DMS153 treated with DMSO at 0.1 percent for 48 hours (cell line): Measurements from ENCODE around the gene KLK3.
"Not testable (repeated sequence)": the region's sequence is repeated elsewhere in the genome, so short reads cannot be mapped to it uniquely, and the experiment has no call there.

Experiments
- DNase-seq: peaks from one replicate; lab custom pipeline; 2025; ENCODE audit not compliant: unreplicated experiment; lab: John Stamatoyannopoulos, UW

Gene KLK3

GRCh38 chr19:50854636-50855410, at the start of gene KLK3:
Gene KLK3 (plus strand): TSS chr19:50854915. CDS start chr19:50854956, 41 bp downstream.
- no peak for DNase-seq

GRCh38 chr19:50808856-50809255, 45.9 kb upstream of the KLK3 start:
- DNase-seq = no peak

GRCh38 chr19:50811622-50812238, 43.0 kb upstream of the KLK3 start:
- not testable (repeated sequence) for DNase-seq

- DNase-seq = no peak
Measured at GRCh38 chr19:50812474-50812873, 42.2 kb upstream of the KLK3 start.

DNA sequence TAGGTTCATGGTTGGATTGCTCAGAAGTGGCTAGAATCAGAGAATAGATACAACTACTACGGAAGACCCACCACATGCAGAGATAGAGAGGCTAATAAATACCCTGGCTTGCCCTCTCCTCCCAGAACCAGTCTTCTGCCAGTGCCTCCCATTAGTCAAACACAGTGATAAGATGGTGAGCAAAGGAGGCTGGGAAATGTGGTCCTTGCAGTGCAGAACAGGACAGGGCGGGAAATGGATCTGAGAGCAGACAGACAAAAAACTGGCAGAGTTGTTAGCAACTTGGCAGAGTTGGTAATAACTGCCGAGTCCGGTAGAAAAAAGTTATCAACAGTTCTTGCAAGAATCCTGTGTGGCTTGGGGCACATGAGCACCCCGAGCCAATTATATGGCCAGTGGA, 39.8 kb upstream of the KLK3 start:
- no peak for DNase-seq

DNA sequence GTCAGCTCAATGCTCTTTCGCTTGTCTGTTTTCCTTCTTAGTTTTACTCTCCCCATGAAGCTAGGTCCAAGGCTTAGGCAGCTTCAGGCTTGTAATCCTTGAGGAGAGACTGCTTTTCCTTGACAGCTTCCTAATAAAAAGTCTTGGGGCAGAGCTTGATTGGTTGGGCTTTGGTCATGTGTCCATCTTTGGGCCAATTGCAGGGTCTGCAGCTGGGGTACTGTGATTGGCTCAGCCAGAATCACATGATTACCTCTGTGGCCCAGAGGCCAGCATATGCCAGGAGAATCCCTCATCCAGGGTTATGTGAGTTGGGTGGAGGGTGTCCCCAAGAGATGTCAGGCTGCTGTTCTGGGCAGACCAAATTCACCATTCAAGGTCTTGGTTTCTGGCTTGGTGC, 39.3 kb upstream of the KLK3 start:
- no peak for DNase-seq

DNA sequence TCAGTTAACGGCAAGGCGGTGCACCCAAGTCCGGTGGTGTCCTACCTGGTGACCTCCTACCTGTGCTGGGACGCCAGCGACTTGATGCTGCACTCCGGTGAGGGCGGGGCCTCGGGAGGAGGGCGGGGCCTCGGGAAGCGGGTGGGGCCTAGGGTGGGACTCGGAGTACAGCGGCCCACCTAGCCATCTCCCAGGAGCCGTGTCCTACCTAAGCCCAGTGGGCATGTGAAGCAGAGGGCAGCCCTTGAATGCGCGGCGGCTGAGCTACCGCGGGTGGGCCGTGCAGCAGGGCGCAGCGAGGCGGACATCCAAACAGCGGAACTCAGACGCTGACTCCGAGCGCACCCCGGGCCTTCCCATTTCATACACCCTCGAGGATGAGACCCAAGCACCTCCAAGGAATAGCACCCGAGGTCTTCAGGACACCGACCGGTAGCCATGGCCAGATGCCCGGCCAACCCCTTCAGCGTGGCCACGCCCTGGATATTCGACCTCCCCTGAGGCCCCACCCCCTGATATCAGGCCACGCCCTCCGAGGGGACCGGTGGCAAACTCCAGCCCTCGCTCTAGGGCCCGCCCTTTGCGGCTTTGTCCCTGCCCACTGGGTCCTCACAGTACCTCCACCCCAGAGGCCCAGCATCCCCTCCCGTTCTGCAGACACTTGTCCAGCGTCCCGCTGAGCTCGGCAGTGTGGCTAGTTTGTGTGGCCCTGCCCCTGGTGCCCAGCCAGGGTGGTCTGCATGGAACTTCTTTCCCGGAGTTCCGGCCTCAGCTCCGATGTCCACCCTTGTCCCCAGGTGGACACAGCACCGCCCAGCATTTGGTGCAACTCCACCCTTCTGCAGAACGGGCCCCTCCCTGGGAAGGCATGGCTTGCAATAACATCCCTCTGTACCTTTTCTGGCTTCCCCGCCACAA, 36.5 kb upstream of the KLK3 start:
- peak; percentile 58 for DNase-seq

DNA sequence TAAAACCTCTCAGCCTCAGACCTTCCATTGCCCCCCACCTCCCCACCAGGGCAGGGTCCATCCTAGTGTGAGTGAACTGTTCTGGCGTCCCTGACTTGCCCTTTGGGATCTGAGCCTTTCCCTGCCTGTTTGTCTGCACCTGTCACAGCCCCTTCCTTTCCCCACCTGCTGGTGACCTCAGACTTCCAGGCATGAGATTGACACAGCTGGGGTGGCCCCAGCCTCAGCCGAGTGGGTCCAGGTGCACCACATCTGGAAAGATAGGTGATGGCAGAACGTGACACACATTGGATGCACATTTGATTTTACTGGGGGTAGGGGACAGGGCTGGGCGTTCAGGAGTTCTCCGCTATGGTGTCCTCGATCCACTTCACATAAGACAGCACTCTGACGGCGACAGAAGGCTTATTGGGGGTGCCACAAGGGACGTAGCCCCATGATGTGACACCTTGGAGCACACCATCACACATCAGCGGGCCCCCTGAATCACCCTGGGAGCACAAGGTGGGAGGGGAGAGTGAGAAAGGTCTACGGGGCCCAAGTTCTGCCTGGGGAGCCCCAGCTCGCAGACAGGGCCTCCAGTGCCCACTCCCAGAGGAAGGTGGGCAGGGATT, 35.7 kb upstream of the KLK3 start:
- DNase-seq = no peak

- no peak for DNase-seq
Measured at GRCh38 chr19:50819636-50820035, 35.1 kb upstream of the KLK3 start.

DNA sequence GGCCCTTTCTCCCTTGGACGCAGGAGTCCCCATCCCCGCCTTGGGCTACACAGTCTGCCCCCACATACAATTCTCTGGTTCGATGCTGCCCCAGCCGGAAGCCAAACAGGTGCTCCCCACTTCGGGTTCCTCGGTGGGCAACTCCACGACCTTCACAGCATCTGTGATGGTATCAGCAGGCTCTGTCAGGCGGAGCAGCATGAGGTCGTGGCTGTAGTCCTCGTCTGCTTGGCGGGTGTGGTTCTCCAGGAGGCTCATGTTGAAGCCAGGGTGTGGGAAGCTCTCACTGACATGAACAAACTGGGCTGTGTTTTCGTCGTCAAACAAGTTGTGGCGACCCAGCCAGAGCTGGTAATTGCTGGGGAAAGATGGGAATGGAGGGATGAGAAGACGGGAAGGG, 34.6 kb upstream of the KLK3 start:
- no peak for DNase-seq

GRCh38 chr19:50820549-50821247, 34.0 kb upstream of the KLK3 start:
- peak; percentile 14 for DNase-seq

DNA sequence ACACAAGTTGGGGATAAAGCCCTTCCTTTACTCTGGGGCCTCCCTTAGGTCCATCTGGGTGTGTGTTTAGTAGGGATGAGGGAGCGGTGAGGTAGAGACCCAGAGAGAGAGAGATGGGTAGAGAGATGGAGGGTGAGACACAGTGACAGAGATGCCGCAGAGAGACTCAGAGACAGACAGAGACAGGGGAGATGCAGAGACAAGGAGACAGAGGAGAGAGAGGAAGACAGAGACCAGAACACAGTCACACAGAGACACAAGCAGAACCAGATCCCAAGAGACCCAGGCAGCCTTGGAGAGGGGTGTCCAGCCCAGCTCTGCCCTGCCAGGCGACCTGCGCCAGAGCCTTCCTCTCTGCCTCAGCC, 33.5 kb upstream of the KLK3 start:
- DNase-seq = no peak

DNA sequence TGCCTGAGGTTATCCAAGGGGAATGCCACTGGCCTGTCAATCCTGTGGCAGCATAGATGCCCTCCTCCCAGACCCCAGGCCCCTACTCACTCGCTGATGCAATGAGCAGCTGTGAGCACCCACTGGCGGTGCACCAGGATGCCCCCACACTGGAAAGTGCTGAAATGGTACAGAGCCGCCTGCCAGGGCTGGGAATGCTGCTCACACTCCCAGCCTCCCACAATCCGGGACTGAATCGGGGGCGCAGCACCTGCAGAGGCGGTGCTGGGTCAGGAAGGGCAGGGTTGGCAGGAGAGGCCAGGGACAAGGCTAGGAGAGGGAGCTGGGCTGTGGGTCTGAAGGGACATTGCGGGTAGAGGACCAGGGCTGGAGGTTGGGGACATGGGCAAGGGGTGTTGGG, 33.1 kb upstream of the KLK3 start:
- DNase-seq = no peak

GRCh38 chr19:50822661-50823208, 32.0 kb upstream of the KLK3 start:
- DNase-seq = no peak

DNA sequence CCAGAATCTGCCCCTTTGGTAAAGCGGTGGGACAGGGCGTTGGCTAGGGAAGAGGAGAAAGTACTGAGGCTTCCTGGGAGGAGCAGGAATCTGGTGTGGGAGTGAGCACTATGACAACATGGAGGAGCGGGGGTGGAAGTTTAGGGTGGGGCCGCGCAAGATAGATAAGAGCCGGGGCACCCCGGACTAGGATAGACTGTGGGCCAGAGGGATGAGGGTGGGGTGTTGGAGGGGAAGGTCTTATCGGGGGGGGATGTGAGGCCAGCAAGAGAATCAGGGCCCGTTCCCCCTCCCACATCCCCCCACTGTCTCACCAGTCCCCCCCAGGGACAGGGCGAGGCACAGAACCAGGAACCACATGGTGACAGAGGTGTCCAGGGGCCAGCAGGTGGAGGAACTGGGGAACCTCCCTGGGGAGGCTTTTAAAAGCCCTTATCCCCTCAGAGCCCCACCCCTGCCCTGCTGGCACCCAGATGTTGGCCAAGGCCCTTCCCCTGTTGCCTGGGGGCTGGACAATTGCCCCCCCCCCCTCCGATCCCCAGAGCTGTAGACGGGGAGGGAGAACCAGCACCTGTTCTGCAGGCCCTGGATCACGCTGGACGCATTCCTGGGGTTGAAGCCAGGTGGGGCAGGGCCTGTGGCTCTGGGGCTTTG, 31.2 kb upstream of the KLK3 start, which contains the start of gene KLK1:
Gene KLK1 (minus strand): TSS at position 399 of the 654 bp plus-strand sequence. CDS start 39 bp downstream, at position 360.
- DNase-seq = no peak

- DNase-seq = no peak
Measured at GRCh38 chr19:50826492-50827240, 28.0 kb upstream of the KLK3 start.

DNA sequence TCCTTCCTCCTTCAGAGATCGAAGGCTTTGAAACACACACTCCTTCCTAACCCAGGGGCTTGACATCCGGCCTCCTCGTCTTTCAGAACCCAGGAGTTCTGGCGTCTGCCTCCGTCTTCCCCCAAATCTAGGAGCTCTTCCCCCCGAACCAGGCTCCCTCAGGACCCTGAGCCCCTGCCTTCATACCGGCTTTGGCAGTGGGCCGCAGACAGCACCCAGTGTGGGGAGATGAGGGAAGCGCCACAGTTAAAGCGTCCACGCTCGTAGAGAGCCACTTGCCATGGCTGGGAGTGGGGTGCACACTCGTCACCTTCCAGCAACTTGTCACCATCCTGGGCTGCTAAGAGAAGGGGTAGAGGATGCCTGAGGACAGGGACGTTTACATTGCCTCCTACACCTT, 27.2 kb upstream of the KLK3 start:
- DNase-seq = no peak

GRCh38 chr19:50829801-50830200, 24.9 kb upstream of the KLK3 start:
- no peak for DNase-seq
